T-helper 9 cell (primary cell): ENCODE measurements around the gene FAM229B.

Experiments used
- DNase-seq: peaks from one replicate; pipeline ENCODE4 v3.0.0-alpha.2; 2020

The FAM229B gene

DNA sequence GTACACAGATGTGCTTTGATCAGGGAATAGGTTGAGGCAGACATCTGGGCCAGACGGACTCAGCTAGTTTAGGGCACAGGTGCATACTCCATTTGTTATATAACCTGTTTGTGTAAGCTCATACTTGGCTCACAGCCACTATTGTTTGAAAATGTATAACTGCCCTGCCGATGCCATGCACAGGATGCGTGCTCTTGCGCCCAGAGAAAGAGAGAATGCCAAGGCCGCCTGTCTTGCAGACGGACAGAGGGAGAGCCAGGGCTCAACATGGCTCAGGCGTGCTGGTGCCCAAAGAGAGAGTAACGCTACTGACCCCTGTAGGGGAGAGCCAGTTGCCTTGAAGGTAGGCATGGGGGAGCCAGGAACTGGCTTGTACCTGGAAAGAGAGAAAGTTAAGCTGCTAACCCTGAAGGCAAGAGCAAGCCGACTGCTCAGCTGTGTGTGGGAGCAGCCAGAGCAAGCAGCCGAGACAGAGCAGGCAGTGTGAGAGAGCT, 57.7 kb downstream of the FAM229B start:
- no peak for DNase-seq

DNA sequence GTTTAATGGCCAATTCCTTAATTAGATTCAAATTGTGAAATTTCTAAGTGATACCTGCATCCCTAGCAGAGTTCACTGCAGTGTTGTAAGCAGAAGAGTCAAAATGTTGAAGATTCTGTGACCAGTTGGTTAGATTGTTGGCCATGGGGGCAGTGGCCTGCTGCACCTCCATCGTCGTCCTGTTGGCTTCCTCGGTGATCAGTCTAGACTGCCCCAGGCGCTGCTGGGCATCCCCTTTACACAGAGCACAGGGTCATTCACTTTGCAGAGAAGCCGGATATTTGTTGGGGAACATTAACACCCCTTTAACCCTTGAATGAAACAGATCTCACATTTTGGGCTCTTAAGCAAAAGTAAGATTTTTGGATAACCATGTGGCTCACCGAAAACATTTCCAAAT, 60.7 kb downstream of the FAM229B start:
- no peak for DNase-seq

DNA sequence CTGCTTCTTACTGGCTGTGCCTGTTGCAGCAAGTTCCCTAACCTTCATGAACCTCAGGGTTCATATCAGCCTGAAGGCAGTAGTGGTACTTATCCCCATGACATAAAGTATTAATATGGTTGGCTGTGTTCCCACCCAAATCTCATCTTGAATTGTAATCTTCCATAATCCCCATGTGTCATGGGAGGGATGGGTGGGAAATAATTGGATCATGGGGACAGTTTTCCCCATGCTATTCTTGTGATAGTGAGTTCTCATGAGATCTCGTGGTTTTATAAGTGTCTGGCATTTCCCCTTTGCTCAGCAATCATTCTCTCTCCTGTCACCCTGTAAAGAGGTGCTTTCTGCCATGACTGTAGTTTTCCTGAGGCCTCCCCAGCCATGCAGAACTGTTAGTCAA, 61.8 kb downstream of the FAM229B start:
- DNase-seq: no peak

DNA sequence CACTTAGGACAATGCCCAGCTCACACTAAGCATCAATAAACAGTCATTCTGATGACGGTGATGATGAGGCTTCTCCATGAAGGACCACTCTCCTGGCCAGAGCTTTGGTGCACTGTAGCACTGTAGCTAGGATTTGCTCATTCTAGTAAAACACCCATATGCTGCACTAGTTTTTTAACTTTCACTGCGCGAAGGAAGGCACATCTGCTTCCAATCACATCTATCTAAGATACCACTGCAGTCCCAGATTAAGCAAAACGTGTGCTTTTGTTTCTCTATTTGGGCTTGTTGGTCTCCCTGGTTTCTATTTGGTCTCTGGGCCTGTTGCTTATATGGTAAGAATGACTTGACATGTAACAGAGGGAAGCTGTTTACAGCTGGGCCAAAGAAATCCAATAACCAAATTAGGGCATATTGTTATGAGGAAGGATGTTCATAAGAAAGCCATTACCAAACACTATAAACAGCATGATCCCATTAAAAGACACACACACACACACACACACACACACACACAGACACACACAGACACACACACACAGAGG, 62.4 kb downstream of the FAM229B start:
- no peak for DNase-seq

DNA sequence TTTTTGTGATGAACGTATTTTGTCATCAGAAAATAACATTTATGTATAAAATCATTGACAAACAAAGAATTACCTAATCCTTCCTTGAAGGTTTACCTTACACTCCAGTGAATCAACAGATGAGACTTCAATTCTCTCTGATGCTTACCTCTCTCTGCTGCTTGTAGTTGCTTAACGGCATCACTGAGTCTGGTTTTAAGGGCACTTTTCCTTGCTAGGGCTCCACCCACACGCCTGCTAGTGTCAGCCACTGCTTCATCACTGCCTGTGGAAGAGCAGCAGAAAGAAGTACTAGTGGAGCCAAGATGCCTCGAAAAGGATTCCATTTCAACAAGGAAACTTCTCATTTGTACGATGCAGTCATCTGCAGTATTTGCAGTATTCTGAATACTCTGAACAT, 63.0 kb downstream of the FAM229B start:
- DNase-seq: no peak
